Thyroid gland (tissue), 4 donors: Measurements from ENCODE around the gene MBD3. TPM values are rescaled to one million over a fixed set of nuclear protein-coding genes. Genes with fewer than 3 reads are reported as not detected.

Source experiments
- DNase-seq, 2 donors: peaks; one replicate each; pipeline ENCODE4 v3.0.0-alpha.2; 2019
- H3K27ac ChIP-seq, 3 donors: fragments of 200-600 bp; sonication (generic); 1 replicate in 2 of 3; 2 replicates in 1 of 3; pipeline ENCODE4 v1.5.1; 2016 to 2019; ENCODE audit warnings: mild to moderate bottlenecking in 1 of 3, moderate library complexity in 1 of 3
- H3K27me3 ChIP-seq: fragments of 200-600 bp; sonication (generic); one replicate; pipeline ENCODE4 v1.5.1; 2019
- H3K36me3 ChIP-seq, 2 donors: fragments of 200-600 bp; sonication (generic); one replicate each; pipeline ENCODE4 v1.5.1; 2016 to 2019
- H3K4me1 ChIP-seq, 2 donors: fragments of 200-600 bp; sonication (generic); one replicate each; pipeline ENCODE4 v1.5.1; 2017 to 2019
- H3K4me3 ChIP-seq, 3 donors: fragments of 200-600 bp; sonication (generic); replicated peaks in 1 of 3; 1 replicate in 2 of 3; 2 replicates in 1 of 3; pipeline ENCODE4 v1.5.1; 2016; ENCODE audit warnings: mild to moderate bottlenecking in 1 of 3
- H3K9me3 ChIP-seq: fragments of 200-600 bp; sonication (generic); one replicate; pipeline ENCODE4 v1.5.1; 2017
- CTCF ChIP-seq, 6 experiments: fragments of 200-600 bp in 3 of 6; fragments of 450-650 bp in 3 of 6; sonication (generic) in 3 of 6; IDR thresholded peaks; one replicate each; pipeline ENCODE4 v1.5.1; 2016 to 2019; ENCODE audit warnings: antibody characterized with exemption in 6 of 6, mild to moderate bottlenecking in 2 of 6, inconsistent platforms in 1 of 6, moderate library complexity in 1 of 6
- POLR2A ChIP-seq, 2 donors: fragments of 450-650 bp; IDR thresholded peaks; one replicate each; pipeline ENCODE4 v1.6.1; 2017; ENCODE audit warnings: antibody characterized with exemption in 2 of 2, mild to moderate bottlenecking in 2 of 2, moderate library complexity in 1 of 2
- WGBS, 2 donors: methylation state at CpG; one replicate each; pipeline ENCODE4 v1.1.5; 2017; 5-methylcytosine and 5-hydroxymethylcytosine counted together
- intact Hi-C: fragments of 100-400 bp; cut with DNase I; formaldehyde crosslinking; loops from one replicate; pipeline ENCODE4 v1.15.1; 2023
- total RNA-seq, 4 donors: library from RNA; depleted of rRNA; stranded (reverse); fragments of >200 nt; gene quantifications; one replicate each; pipeline ENCODE4 v1.2.3, GENCODE V29; 2016

The MBD3 gene
- total RNA-seq, 4 donors from 2014 or later: 58.2 to 149 (median 115) TPM

- H3K4me1 ChIP-seq: no peaks in the 10 kb centered on the region
- H3K36me3 ChIP-seq: peaks cover 4 to 7% of the 10 kb centered on the region in 2 donors
- H3K27ac ChIP-seq: no peak overlapping the region
- no peaks in the 10 kb centered on the region for H3K27me3 ChIP-seq
- WGBS, 2 donors: 84% methylated on average over 6 of the region's 17 CpGs; no CpG with 5 or more reads in 1 of the 2 donors
- no peak for DNase-seq
- TF ChIP-seq CTCF (IDR thresholded peaks at IDR 0.05): no peak
- no peak for TF ChIP-seq POLR2A (IDR thresholded peaks at IDR 0.05)
- H3K4me3 ChIP-seq: no peak overlapping the region
- intact Hi-C loops: no loop called here
- no peaks in the 10 kb centered on the region for H3K9me3 ChIP-seq
Measured at GRCh38 chr19:1630811-1631210, 38.1 kb upstream of the MBD3 start.

GRCh38 chr19:1630012-1630411 is 37.3 kb upstream of the MBD3 start:
- Histone ChIP-seq H3K27ac (no peak overlapping the region), H3K27me3 (no peaks in the 10 kb centered on the region), H3K9me3 (no peaks in the 10 kb centered on the region), H3K4me1 (no peaks in the 10 kb centered on the region), H3K4me3 (no peak overlapping the region), H3K36me3 (peaks cover 4 to 7% of the 10 kb centered on the region in 2 donors)
- DNase-seq: no peak
- no peak for TF ChIP-seq POLR2A (IDR thresholded peaks at IDR 0.05)
- TF ChIP-seq CTCF (IDR thresholded peaks at IDR 0.05): no peak
- intact Hi-C loops: no loop called here
- 92 to 97% methylated on average over 10 to 15 of the region's 20 CpGs for WGBS, 2 donors

GRCh38 chr19:1629256-1629808 is 36.7 kb upstream of the MBD3 start:
- WGBS, 2 donors: 95 to 98% methylated on average over 11 to 18 of the region's 24 CpGs
- TF ChIP-seq CTCF (IDR thresholded peaks at IDR 0.05) (no peak), POLR2A (IDR thresholded peaks at IDR 0.05) (no peak)
- DNase-seq: no peak
- H3K4me3 ChIP-seq: no peak overlapping the region
- no peaks in the 10 kb centered on the region for H3K27me3 ChIP-seq
- intact Hi-C loops: no loop called here
- no peaks in the 10 kb centered on the region for H3K4me1 ChIP-seq
- no peak overlapping the region for H3K27ac ChIP-seq
- H3K9me3 ChIP-seq: no peaks in the 10 kb centered on the region
- H3K36me3 ChIP-seq: peaks cover 1 to 7% of the 10 kb centered on the region in 2 donors

- Histone ChIP-seq H3K9me3 (no peaks in the 10 kb centered on the region), H3K4me3 (no peak overlapping the region), H3K27ac (no peak overlapping the region), H3K36me3 (peaks cover 3 to 13% of the 10 kb centered on the region in 2 donors), H3K27me3 (no peaks in the 10 kb centered on the region), H3K4me1 (no peaks in the 10 kb centered on the region)
- TF ChIP-seq CTCF (IDR thresholded peaks at IDR 0.05): no peak
- no peak for TF ChIP-seq POLR2A (IDR thresholded peaks at IDR 0.05)
- intact Hi-C loops: no loop called here
- DNase-seq: no peak
- WGBS, 2 donors: 94 to 98% methylated on average over 13 to 14 of the region's 17 CpGs
Measured at GRCh38 chr19:1627194-1627593, 34.5 kb upstream of the MBD3 start.

GRCh38 chr19:1626417-1627010 is 33.8 kb upstream of the MBD3 start:
- Histone ChIP-seq H3K36me3 (peaks cover 3 to 14% of the 10 kb centered on the region in 2 donors), H3K4me3 (no peak overlapping the region), H3K27me3 (no peaks in the 10 kb centered on the region), H3K27ac (no peak overlapping the region), H3K9me3 (no peaks in the 10 kb centered on the region), H3K4me1 (no peaks in the 10 kb centered on the region)
- intact Hi-C loops: no loop called here
- 94 to 95% methylated on average over 22 to 27 of the region's 32 CpGs for WGBS, 2 donors
- DNase-seq: no peak
- TF ChIP-seq POLR2A (IDR thresholded peaks at IDR 0.05) (no peak), CTCF (IDR thresholded peaks at IDR 0.05) (no peak)
